ENCODE measurements around the gene FMO3.

FMO3 gene

DNA sequence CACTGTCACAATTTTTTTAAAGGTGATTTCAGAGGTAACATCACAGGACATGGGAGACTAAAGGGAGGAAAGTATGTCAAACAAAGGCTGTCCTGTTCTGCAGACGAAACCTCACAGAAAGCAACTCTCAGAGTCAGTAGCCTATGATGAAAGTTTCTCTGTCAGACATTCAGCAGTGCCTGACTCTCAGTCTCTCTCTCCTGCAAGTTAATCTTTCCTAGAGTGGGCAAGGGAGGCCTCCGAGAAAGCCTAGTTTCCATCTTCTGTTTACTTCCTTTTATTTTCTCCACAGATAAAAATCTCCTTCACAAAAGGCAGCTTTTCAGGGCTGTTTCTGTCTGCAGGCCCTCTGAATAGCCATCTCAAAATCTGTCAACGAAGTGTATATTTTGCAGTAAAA, 69.5 kb downstream of the FMO3 start:
- no peak for DNase-seq

GRCh38 chr1:171160639-171161354, 70.1 kb downstream of the FMO3 start:
- DNase-seq: no peak

DNA sequence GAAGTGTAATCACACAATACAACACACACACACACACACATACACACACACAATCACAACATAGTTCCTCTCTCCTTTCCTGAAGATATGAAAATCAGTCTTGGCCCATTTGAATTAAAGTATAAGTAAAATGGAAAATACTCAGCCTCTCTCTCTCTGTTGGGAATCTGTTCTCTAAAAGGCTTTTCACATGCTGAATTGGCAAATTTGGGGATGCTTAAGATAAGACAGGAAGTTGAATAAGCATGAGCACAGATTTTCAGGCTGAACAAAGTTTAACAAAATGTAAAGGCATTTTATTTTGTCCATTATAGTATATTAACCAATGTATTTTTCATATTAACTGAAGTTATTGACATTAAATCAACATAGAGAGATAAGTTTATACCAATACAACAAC, 70.7 kb downstream of the FMO3 start:
- DNase-seq: no peak

GRCh38 chr1:171166361-171166760, 75.7 kb downstream of the FMO3 start:
- no peak for DNase-seq
